Adipocyte (in vitro differentiated cells): ENCODE data around the gene CCL25.
"Not testable (repeated sequence)": the region's sequence is repeated elsewhere in the genome, so short reads cannot be mapped to it uniquely, and the experiment has no call there.

Source experiments
- DNase-seq: peaks from one replicate; pipeline ENCODE4 v3.0.0-alpha.2; 2015; ENCODE audit warnings: low read depth
- H3K27me3 ChIP-seq: replicated peaks from 2 replicates; pipeline ENCODE4 v1.7.0; 2013; ENCODE audit warnings: mild to moderate bottlenecking, low read length, moderate library complexity; ENCODE audit not compliant: control insufficient read depth, insufficient read depth
- H3K36me3 ChIP-seq: 2 replicates; pipeline ENCODE4 v1.7.0; 2013; ENCODE audit warnings: low read length, mild to moderate bottlenecking, moderate library complexity; ENCODE audit not compliant: control insufficient read depth, insufficient read depth, severe bottlenecking
- H3K4me1 ChIP-seq: 2 replicates; pipeline ENCODE4 v1.7.0; 2013; ENCODE audit warnings: mild to moderate bottlenecking, low read length, moderate library complexity; ENCODE audit not compliant: control insufficient read depth, insufficient read depth
- H3K4me3 ChIP-seq: 2 replicates; pipeline ENCODE4 v1.7.0; 2013; ENCODE audit warnings: mild to moderate bottlenecking, low read length, moderate library complexity
- H3K9ac ChIP-seq: 2 replicates; pipeline ENCODE4 v1.7.0; 2013; ENCODE audit warnings: mild to moderate bottlenecking, low read length, moderate library complexity
- H3K9me3 ChIP-seq: 2 replicates; pipeline ENCODE4 v1.7.0; 2013; ENCODE audit warnings: mild to moderate bottlenecking, low read length, moderate library complexity; ENCODE audit not compliant: control insufficient read depth

The CCL25 gene

GRCh38 chr19:8028951-8029491 lies 23.5 kb upstream of the CCL25 start:
- peaks cover 20% of the 10 kb centered on the region for H3K4me1 ChIP-seq
- H3K27me3 ChIP-seq: no peaks in the 10 kb centered on the region
- no peak overlapping the region for H3K4me3 ChIP-seq
- no peaks in the 10 kb centered on the region for H3K9me3 ChIP-seq
- peak; percentile 28 for DNase-seq
- H3K9ac ChIP-seq: no peak overlapping the region
- H3K36me3 ChIP-seq: no peaks in the 10 kb centered on the region

GRCh38 chr19:8030960-8031359 lies 21.6 kb upstream of the CCL25 start:
- H3K9me3 ChIP-seq: no peaks in the 10 kb centered on the region
- H3K4me3 ChIP-seq: no peak overlapping the region
- DNase-seq: no peak
- no peak overlapping the region for H3K9ac ChIP-seq
- H3K4me1 ChIP-seq: peaks cover 20% of the 10 kb centered on the region
- no peaks in the 10 kb centered on the region for H3K36me3 ChIP-seq
- H3K27me3 ChIP-seq: no peaks in the 10 kb centered on the region

DNA sequence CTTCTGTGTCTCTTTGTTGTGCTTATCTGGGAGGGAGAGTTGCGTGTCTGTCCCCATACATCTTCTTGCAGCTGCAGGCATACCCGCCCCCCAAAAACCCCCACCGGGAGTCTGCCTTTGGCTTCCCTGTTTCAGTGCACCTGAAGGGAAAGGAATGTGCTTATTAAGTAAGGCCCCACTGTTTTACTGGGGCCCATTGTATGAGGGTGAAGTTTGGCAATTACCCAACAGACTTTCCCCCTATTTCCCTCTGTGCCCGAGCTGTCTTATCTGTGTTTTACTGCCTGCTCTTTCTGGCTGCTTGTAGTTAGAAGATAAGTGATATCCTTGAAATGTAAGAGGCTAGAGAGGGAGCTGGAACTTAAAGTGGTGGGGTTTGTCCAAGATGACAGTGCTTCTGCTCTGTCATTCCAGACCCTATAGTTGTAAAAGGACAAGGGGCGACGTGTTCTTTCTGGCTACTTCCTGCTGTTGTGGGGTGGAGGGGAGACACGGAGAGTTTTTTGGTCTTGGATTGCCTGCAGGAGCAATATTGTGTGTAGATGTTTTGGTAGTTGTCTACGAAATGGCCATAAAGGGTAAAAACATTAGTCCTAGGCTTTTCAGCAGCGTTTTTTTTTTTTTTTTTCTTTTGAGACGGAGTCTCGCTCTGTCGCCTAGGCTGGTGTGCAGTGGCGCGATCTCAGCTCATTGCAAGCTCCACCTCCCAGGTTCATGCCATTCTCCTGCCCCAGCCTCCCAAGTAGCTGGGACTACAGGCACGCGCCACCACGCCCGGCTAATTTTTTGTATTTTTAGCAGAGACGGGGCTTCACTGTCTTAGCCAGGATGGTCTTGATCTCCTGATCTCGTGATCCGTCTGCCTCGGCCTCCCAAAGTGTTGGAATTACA lies 19.0 kb upstream of the CCL25 start:
- H3K4me3 ChIP-seq, H3K36me3 ChIP-seq, DNase-seq, H3K9ac ChIP-seq, H3K9me3 ChIP-seq: not testable (repeated sequence)
- H3K4me1 ChIP-seq: peaks cover 15% of the 10 kb centered on the region
- H3K27me3 ChIP-seq: peaks cover 17% of the 10 kb centered on the region

GRCh38 chr19:8034178-8034525 lies 18.4 kb upstream of the CCL25 start:
- peaks cover 21% of the 10 kb centered on the region for H3K27me3 ChIP-seq

GRCh38 chr19:8036434-8037099 lies 16.0 kb upstream of the CCL25 start:
- Histone ChIP-seq H3K9ac (no peak overlapping the region), H3K4me1 (no peaks in the 10 kb centered on the region), H3K36me3 (no peaks in the 10 kb centered on the region), H3K4me3 (no peak overlapping the region), H3K27me3 (peaks cover 22% of the 10 kb centered on the region), H3K9me3 (no peaks in the 10 kb centered on the region)
- DNase-seq: no peak

More at GRCh38 chr19:8034178-8034525, 18.4 kb upstream of the CCL25 start:
- no peak overlapping the region for H3K4me3 ChIP-seq
- H3K9ac ChIP-seq: no peak overlapping the region
- H3K9me3 ChIP-seq: no peaks in the 10 kb centered on the region
- H3K36me3 ChIP-seq: no peaks in the 10 kb centered on the region
- H3K4me1 ChIP-seq: peaks cover 9% of the 10 kb centered on the region
- DNase-seq: no peak

DNA sequence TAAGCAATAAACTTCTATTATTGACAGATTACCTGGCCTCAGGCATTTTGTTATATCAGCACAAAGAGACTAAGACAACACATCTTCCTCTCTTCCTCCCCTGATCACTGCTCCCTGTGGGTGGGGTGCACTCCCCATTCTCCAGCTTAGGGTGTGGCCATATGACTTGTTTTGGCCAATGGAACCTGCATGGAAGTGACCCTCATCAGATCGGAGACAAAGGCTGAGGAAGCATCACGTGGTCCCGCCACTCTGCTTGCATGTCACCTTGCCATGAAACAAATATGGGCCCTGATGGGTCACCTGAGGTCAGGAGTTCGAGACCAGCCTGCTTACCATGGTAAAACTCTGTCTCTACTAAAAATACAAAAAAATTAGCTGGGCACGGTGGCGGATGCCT lies 13.7 kb upstream of the CCL25 start:
- Histone ChIP-seq H3K9ac (no peak overlapping the region), H3K4me1 (no peaks in the 10 kb centered on the region), H3K9me3 (no peaks in the 10 kb centered on the region), H3K36me3 (no peaks in the 10 kb centered on the region), H3K4me3 (no peak overlapping the region), H3K27me3 (peaks cover 24% of the 10 kb centered on the region)
- DNase-seq: no peak

- Histone ChIP-seq H3K9me3 (no peaks in the 10 kb centered on the region), H3K36me3 (no peaks in the 10 kb centered on the region), H3K9ac (no peak overlapping the region), H3K4me1 (no peaks in the 10 kb centered on the region), H3K4me3 (no peak overlapping the region), H3K27me3 (peaks cover 24% of the 10 kb centered on the region)
- DNase-seq: no peak
Observed at GRCh38 chr19:8039231-8039630, 13.3 kb upstream of the CCL25 start.

- Histone ChIP-seq H3K36me3 (no peaks in the 10 kb centered on the region), H3K9me3 (no peaks in the 10 kb centered on the region), H3K4me3 (no peak overlapping the region), H3K4me1 (no peaks in the 10 kb centered on the region), H3K27me3 (peaks cover 20% of the 10 kb centered on the region), H3K9ac (no peak overlapping the region)
- DNase-seq: no peak
Observed at GRCh38 chr19:8041531-8041931, 11.0 kb upstream of the CCL25 start.

GRCh38 chr19:8042900-8043299 lies 9.7 kb upstream of the CCL25 start:
- no peaks in the 10 kb centered on the region for H3K36me3 ChIP-seq

DNA sequence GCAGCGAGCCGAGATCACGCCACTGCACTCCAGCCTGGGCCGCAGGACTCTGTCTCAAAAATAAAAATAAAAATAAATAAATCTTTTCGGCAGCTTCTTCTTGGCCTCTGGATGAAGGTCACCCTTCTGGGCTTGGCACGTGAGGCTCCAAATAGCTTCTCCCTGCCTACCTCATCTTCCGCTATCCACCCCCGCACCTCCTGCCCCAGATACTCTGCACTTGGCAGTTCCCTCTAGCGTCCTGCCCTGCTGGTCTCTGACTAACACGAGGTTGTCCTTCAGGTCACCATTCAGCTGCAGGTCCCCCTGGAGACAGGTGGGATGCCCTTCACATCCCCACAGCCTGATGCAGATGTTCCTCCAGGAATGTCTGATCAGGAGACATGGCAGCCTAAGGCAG lies 8.5 kb upstream of the CCL25 start:
- Histone ChIP-seq H3K27me3 (peaks cover 5% of the 10 kb centered on the region), H3K9ac (no peak overlapping the region), H3K36me3 (no peaks in the 10 kb centered on the region), H3K9me3 (no peaks in the 10 kb centered on the region), H3K4me1 (no peaks in the 10 kb centered on the region), H3K4me3 (no peak overlapping the region)
- no peak for DNase-seq

More at GRCh38 chr19:8042900-8043299, 9.7 kb upstream of the CCL25 start:
- Histone ChIP-seq H3K4me1 (no peaks in the 10 kb centered on the region), H3K9me3 (no peaks in the 10 kb centered on the region), H3K4me3 (no peak overlapping the region), H3K9ac (no peak overlapping the region), H3K27me3 (peaks cover 13% of the 10 kb centered on the region)
- DNase-seq: no peak

- Histone ChIP-seq H3K36me3 (no peaks in the 10 kb centered on the region), H3K4me3 (no peak overlapping the region), H3K9me3 (no peaks in the 10 kb centered on the region), H3K27me3 (peaks cover 17% of the 10 kb centered on the region), H3K9ac (no peak overlapping the region), H3K4me1 (peaks cover 6% of the 10 kb centered on the region)
- no peak for DNase-seq
Observed at GRCh38 chr19:8045872-8046568, 6.5 kb upstream of the CCL25 start.
